Gastroesophageal sphincter (tissue), 4 donors: ENCODE measurements around the gene TUBAL3. TPM values are rescaled to one million over a fixed set of nuclear protein-coding genes. Genes with fewer than 3 reads are reported as not detected.

Experiments used
- ATAC-seq: fragments of 150-250 bp; one replicate; pipeline ENCODE4 v1.9.1; 2016; ENCODE audit warnings: mild to moderate bottlenecking, moderate library complexity
- H3K27ac ChIP-seq, 4 donors: fragments of 200-600 bp; sonication (generic) in 3 of 4; 1 replicate in 3 of 4; 2 replicates in 1 of 4; pipeline ENCODE4 v1.5.1; 2016 to 2019
- H3K27me3 ChIP-seq: fragments of 200-600 bp; sonication (generic); one replicate; pipeline ENCODE4 v1.5.1; 2019
- H3K36me3 ChIP-seq, 2 donors: fragments of 200-600 bp; sonication (generic); one replicate each; pipeline ENCODE4 v1.5.1; 2019; ENCODE audit warnings: control low read depth in 1 of 2
- H3K4me1 ChIP-seq, 3 donors: fragments of 200-600 bp; sonication (generic); 1 replicate in 2 of 3; 2 replicates in 1 of 3; pipeline ENCODE4 v1.5.1; 2016 to 2019; ENCODE audit warnings: control low read depth in 2 of 3
- H3K4me3 ChIP-seq, 2 donors: fragments of 200-600 bp; sonication (generic); one replicate each; pipeline ENCODE4 v1.5.1; 2019; ENCODE audit warnings: mild to moderate bottlenecking in 1 of 2, moderate library complexity in 1 of 2
- H3K9me3 ChIP-seq, 3 donors: fragments of 200-600 bp; sonication (generic); one replicate each; pipeline ENCODE4 v1.5.1; 2017 to 2019; ENCODE audit warnings: control low read depth in 2 of 3
- EP300 ChIP-seq: sonication (generic); formaldehyde crosslinking; IDR thresholded peaks from one replicate; pipeline ENCODE4 v1.6.1; 2017; ENCODE audit warnings: antibody characterized with exemption, mild to moderate bottlenecking
- POLR2A ChIP-seq, 2 donors: fragments of 450-650 bp; IDR thresholded peaks; one replicate each; pipeline ENCODE4 v1.6.1; 2017; ENCODE audit warnings: antibody characterized with exemption in 2 of 2, mild to moderate bottlenecking in 2 of 2, moderate library complexity in 1 of 2
- POLR2AphosphoS5 ChIP-seq: sonication (generic); formaldehyde crosslinking; IDR thresholded peaks from one replicate; pipeline ENCODE4 v1.6.1; 2017; ENCODE audit warnings: antibody characterized with exemption
- WGBS, 2 donors: methylation state at CpG; one replicate each; pipeline ENCODE4 v1.1.5; 2018; ENCODE audit warnings: low coverage in 1 of 2; 5-methylcytosine and 5-hydroxymethylcytosine counted together
- total RNA-seq, 4 donors: library from RNA; depleted of rRNA; stranded (reverse); fragments of >200 nt; gene quantifications; one replicate each; pipeline ENCODE4 v1.1.0, GENCODE V29; 2016
- TF ChIP-seq, protein P1 (sequence below), 4 experiments: fragments of 200-600 bp in 2 of 4; fragments of 450-650 bp in 2 of 4; sonication (generic) in 1 of 4; IDR thresholded peaks; one replicate each; pipeline ENCODE4 v1.5.1; 2017 to 2019; ENCODE audit warnings: antibody characterized with exemption in 4 of 4, mild to moderate bottlenecking in 2 of 4, moderate library complexity in 2 of 4

TUBAL3 gene
- total RNA-seq, 4 donors from 2014 or later, result 0.62 to 2.0 TPM; not detected in 2

DNA sequence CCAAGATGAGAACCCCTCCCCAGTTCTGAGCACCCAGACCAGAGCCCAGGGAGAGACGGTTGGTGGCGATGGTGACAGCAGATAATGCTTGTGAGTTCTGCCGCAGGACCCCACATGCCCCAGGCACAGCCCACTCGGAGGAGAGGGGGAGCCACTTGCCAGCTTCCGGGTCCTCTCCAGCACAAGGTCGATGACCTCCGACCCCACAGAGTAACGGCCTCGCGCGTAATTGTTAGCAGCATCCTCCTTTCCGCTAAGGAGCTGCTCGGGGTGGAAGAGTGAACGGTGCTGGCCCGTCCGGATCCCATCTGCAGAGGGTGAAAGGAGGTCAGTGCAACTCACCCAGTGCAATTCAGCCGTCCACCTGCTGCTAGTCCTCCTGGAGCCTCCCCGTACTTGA lies 9.5 kb downstream of the TUBAL3 start:
- no peak overlapping the region for H3K27ac ChIP-seq
- ATAC-seq, result no peak
- TF ChIP-seq, protein P1, sequence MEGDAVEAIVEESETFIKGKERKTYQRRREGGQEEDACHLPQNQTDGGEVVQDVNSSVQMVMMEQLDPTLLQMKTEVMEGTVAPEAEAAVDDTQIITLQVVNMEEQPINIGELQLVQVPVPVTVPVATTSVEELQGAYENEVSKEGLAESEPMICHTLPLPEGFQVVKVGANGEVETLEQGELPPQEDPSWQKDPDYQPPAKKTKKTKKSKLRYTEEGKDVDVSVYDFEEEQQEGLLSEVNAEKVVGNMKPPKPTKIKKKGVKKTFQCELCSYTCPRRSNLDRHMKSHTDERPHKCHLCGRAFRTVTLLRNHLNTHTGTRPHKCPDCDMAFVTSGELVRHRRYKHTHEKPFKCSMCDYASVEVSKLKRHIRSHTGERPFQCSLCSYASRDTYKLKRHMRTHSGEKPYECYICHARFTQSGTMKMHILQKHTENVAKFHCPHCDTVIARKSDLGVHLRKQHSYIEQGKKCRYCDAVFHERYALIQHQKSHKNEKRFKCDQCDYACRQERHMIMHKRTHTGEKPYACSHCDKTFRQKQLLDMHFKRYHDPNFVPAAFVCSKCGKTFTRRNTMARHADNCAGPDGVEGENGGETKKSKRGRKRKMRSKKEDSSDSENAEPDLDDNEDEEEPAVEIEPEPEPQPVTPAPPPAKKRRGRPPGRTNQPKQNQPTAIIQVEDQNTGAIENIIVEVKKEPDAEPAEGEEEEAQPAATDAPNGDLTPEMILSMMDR (IDR thresholded peaks at IDR 0.05), result no peak
- TF ChIP-seq EP300 (no peak), POLR2A (IDR thresholded peaks at IDR 0.05) (no peak), POLR2AphosphoS5 (no peak)
- H3K9me3 ChIP-seq, result peaks cover 0 to 21% (median 0%) of the 10 kb centered on the region in 3 donors
- WGBS, 2 donors, result 100% methylated on average over 1 of the region's 18 CpGs; no CpG with 5 or more reads in 1 of the 2 donors
- H3K27me3 ChIP-seq, result no peaks in the 10 kb centered on the region
- H3K4me1 ChIP-seq, result peaks cover 0 to 7% (median 0%) of the 10 kb centered on the region in 3 donors
- H3K36me3 ChIP-seq, result no peaks in the 10 kb centered on the region
- no peak overlapping the region for H3K4me3 ChIP-seq

DNA sequence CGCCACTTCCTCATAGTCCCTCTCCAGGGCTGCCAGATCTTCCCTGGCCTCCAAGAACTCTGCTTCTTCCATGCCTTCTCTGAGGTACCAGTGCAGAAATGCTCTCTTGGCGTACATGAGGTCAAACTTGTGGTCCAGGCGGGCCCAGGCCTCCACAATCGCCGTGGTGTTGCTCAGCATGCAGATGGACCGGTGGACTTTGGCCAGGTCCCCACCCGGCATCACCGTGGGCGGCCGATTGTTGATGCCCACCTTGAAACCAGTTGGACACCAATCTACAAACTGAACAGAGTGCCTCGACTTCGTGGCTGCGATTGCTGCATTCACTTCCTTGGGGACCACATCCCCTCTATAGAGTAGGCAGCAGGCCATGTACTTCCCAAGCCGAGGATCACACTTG lies 11.1 kb downstream of the TUBAL3 start:
- peaks cover 0 to 7% (median 0%) of the 10 kb centered on the region in 3 donors for H3K4me1 ChIP-seq
- no peak overlapping the region for H3K4me3 ChIP-seq
- TF ChIP-seq POLR2AphosphoS5 (no peak), EP300 (no peak), POLR2A (IDR thresholded peaks at IDR 0.05) (no peak)
- TF ChIP-seq, protein P1 (IDR thresholded peaks at IDR 0.05), result no peak
- WGBS, 2 donors, result 95 to 97% methylated on average over 6 to 9 of the region's 14 CpGs
- no peak for ATAC-seq
- H3K36me3 ChIP-seq, result no peaks in the 10 kb centered on the region
- H3K27ac ChIP-seq, result no peak overlapping the region
- H3K9me3 ChIP-seq, result peaks cover 0 to 36% (median 0%) of the 10 kb centered on the region in 3 donors
- H3K27me3 ChIP-seq, result no peaks in the 10 kb centered on the region

DNA sequence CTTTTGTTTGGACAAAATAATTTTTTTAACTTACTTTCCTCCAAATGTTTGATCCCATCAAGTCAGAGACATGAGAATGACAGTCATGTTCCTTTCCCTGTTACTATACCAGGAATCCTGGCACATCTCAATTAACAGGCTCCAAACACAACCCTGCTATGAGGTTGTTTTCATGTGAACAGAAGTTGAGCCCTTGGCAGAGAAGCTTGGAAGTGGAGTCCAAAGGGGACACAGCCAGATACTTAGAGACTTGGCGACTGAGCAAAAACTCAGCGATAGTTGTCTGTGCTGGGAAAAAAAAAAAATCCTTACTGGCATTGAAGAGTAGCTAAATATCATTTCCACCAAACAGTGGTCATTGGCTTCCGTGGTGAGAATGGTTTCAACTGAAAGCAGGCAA lies 12.8 kb downstream of the TUBAL3 start:
- no peaks in the 10 kb centered on the region for H3K36me3 ChIP-seq
- WGBS, 2 donors, result 96% methylated on average over 3 of the region's 3 CpGs; no CpG with 5 or more reads in 1 of the 2 donors
- no peak overlapping the region for H3K27ac ChIP-seq
- no peak for ATAC-seq
- peaks cover 0 to 3% (median 0%) of the 10 kb centered on the region in 3 donors for H3K4me1 ChIP-seq
- no peak overlapping the region for H3K4me3 ChIP-seq
- H3K27me3 ChIP-seq, result no peaks in the 10 kb centered on the region
- no peak for TF ChIP-seq POLR2AphosphoS5
- H3K9me3 ChIP-seq, result peaks cover 0 to 36% (median 0%) of the 10 kb centered on the region in 3 donors

GRCh38 chr10:5390607-5391205 lies 13.9 kb downstream of the TUBAL3 start:
- 100% methylated on average over 1 of the region's 1 CpG for WGBS, 2 donors
- H3K4me1 ChIP-seq, result no peaks in the 10 kb centered on the region
- peaks cover 0 to 36% (median 0%) of the 10 kb centered on the region in 3 donors for H3K9me3 ChIP-seq

GRCh38 chr10:5387169-5387568 lies 17.5 kb downstream of the TUBAL3 start:
- WGBS, 2 donors, result 87 to 88% methylated on average over 5 of the region's 5 CpGs
- H3K27ac ChIP-seq, result no peak overlapping the region
- no peaks in the 10 kb centered on the region for H3K27me3 ChIP-seq
- H3K36me3 ChIP-seq, result no peaks in the 10 kb centered on the region
- TF ChIP-seq POLR2AphosphoS5, result no peak
- TF ChIP-seq, protein P1 (IDR thresholded peaks at IDR 0.05), result no peak
- TF ChIP-seq POLR2A (IDR thresholded peaks at IDR 0.05), result no peak
- no peak for TF ChIP-seq EP300
- no peak overlapping the region for H3K4me3 ChIP-seq
- no peak for ATAC-seq
- H3K9me3 ChIP-seq, result peaks cover 0 to 35% (median 0%) of the 10 kb centered on the region in 3 donors
- no peaks in the 10 kb centered on the region for H3K4me1 ChIP-seq

More at GRCh38 chr10:5390607-5391205, 13.9 kb downstream of the TUBAL3 start:
- Histone ChIP-seq H3K4me3 (no peak overlapping the region), H3K36me3 (no peaks in the 10 kb centered on the region), H3K27me3 (no peaks in the 10 kb centered on the region), H3K27ac (no peak overlapping the region)
- TF ChIP-seq EP300, result no peak
- TF ChIP-seq, protein P1 (IDR thresholded peaks at IDR 0.05), result no peak
- ATAC-seq, result no peak
